Esophagus squamous epithelium (tissue), 4 donors: ENCODE data around the gene USH1C.

Source experiments
- POLR2A ChIP-seq, 4 donors: fragments of 450-650 bp; IDR thresholded peaks; one replicate each; pipeline ENCODE4 v1.6.1; 2017; ENCODE audit warnings: antibody characterized with exemption in 4 of 4, mild to moderate bottlenecking in 4 of 4, moderate library complexity in 3 of 4
- TF ChIP-seq, protein P1 (sequence below), 6 experiments: fragments of 450-650 bp in 4 of 6; fragments of 200-600 bp in 2 of 6; sonication (generic) in 2 of 6; IDR thresholded peaks; one replicate each; pipeline ENCODE4 v1.5.1; 2016 to 2019; ENCODE audit warnings: antibody characterized with exemption in 6 of 6, mild to moderate bottlenecking in 4 of 6, moderate library complexity in 4 of 6

DNA sequence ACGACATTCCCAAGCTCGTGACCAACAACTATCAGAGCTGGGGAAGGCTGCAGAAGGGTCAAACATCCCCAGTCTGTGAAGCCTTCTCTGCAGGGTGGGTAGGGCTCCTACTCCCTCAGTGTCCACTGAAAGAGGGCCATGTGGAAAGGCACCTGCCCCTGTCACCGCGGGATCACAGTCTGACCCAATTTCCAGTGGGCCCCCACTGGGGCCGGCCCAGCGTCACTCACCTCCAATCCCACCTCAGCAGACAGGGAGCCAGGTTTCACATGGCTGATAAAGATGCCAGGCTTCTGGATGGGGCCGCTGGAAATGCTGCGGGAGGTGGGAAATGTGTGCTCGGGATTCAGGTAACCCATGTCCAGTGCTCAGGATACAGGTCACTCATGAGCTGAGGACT lies 20.0 kb downstream of the USH1C start:
- TF ChIP-seq, protein P1, sequence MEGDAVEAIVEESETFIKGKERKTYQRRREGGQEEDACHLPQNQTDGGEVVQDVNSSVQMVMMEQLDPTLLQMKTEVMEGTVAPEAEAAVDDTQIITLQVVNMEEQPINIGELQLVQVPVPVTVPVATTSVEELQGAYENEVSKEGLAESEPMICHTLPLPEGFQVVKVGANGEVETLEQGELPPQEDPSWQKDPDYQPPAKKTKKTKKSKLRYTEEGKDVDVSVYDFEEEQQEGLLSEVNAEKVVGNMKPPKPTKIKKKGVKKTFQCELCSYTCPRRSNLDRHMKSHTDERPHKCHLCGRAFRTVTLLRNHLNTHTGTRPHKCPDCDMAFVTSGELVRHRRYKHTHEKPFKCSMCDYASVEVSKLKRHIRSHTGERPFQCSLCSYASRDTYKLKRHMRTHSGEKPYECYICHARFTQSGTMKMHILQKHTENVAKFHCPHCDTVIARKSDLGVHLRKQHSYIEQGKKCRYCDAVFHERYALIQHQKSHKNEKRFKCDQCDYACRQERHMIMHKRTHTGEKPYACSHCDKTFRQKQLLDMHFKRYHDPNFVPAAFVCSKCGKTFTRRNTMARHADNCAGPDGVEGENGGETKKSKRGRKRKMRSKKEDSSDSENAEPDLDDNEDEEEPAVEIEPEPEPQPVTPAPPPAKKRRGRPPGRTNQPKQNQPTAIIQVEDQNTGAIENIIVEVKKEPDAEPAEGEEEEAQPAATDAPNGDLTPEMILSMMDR (IDR thresholded peaks at IDR 0.05), result no peak
- TF ChIP-seq POLR2A (IDR thresholded peaks at IDR 0.05), result no peak
